Stimulated activated CD8-positive, alpha-beta memory T cell treated with anti-CD3 and anti-CD28 coated beads, Interleukin-4, amount 100 ng/mL, for 4 hours (primary cell): ENCODE data around the gene RAB17.

Experiments used
- DNase-seq, 2 donors: peaks; one replicate each; pipeline ENCODE4 v3.0.0-alpha.2; 2020; ENCODE audit warnings: low read depth in 2 of 2, low spot score in 1 of 2

Gene RAB17

GRCh38 chr2:237539681-237540080, 50.9 kb downstream of the RAB17 start:
- no peak for DNase-seq

- DNase-seq: no peak
These were observed 51.6 kb downstream of the RAB17 start for GRCh38 chr2:237538901-237539300.

GRCh38 chr2:237538001-237538720, 52.4 kb downstream of the RAB17 start:
- DNase-seq: no peak

GRCh38 chr2:237536617-237537016, 53.9 kb downstream of the RAB17 start:
- DNase-seq: no peak

- no peak for DNase-seq
These were observed 54.5 kb downstream of the RAB17 start for GRCh38 chr2:237536083-237536415.

GRCh38 chr2:237535385-237536082, 55.0 kb downstream of the RAB17 start:
- no peak for DNase-seq

GRCh38 chr2:237534380-237534779, 56.2 kb downstream of the RAB17 start:
- no peak for DNase-seq

GRCh38 chr2:237533668-237534161, 56.8 kb downstream of the RAB17 start:
- no peak for DNase-seq

GRCh38 chr2:237532160-237532559, 58.4 kb downstream of the RAB17 start:
- DNase-seq: no peak

GRCh38 chr2:237530472-237531433, 59.8 kb downstream of the RAB17 start:
- DNase-seq: no peak

- no peak for DNase-seq
These were observed 60.8 kb downstream of the RAB17 start for GRCh38 chr2:237529452-237530402.

- no peak for DNase-seq
These were observed 62.8 kb downstream of the RAB17 start for GRCh38 chr2:237527766-237528165.

GRCh38 chr2:237527233-237527632, 63.3 kb downstream of the RAB17 start:
- no peak for DNase-seq

- no peak for DNase-seq
These were observed 64.9 kb downstream of the RAB17 start for GRCh38 chr2:237525559-237526157.

GRCh38 chr2:237524631-237525030, 65.9 kb downstream of the RAB17 start:
- DNase-seq: no peak
